Measurements from ENCODE around the gene MORC1.
"Not testable (repeated sequence)": the region's sequence is repeated elsewhere in the genome, so short reads cannot be mapped to it uniquely, and the experiment has no call there.

Gene MORC1

GRCh38 chr3:109112946-109113760 lies 4.8 kb downstream of the MORC1 start:
- DNase-seq (ENCODE audit: low read depth) = no peak

- no peak for DNase-seq (ENCODE audit: low read depth)
These were observed 8.4 kb downstream of the MORC1 start for GRCh38 chr3:109109574-109109973.

GRCh38 chr3:109098079-109098644 lies 19.8 kb downstream of the MORC1 start:
- DNase-seq (ENCODE audit: low read depth) = no peak

GRCh38 chr3:109095166-109095565 lies 22.8 kb downstream of the MORC1 start:
- DNase-seq (ENCODE audit: low read depth) = no peak

- no peak for DNase-seq (ENCODE audit: low read depth)
These were observed 24.4 kb downstream of the MORC1 start for GRCh38 chr3:109093561-109093960.

- DNase-seq (ENCODE audit: low read depth) = no peak
These were observed 26.1 kb downstream of the MORC1 start for GRCh38 chr3:109091846-109092245.

GRCh38 chr3:109089265-109089664 lies 28.7 kb downstream of the MORC1 start:
- no peak for DNase-seq (ENCODE audit: low read depth)

GRCh38 chr3:109081746-109082510 lies 36.0 kb downstream of the MORC1 start:
- DNase-seq (ENCODE audit: low read depth) = peak; percentile 0

GRCh38 chr3:109080090-109080489 lies 37.8 kb downstream of the MORC1 start:
- not testable (repeated sequence) for DNase-seq (ENCODE audit: low read depth)

- DNase-seq (ENCODE audit: low read depth) = no peak
These were observed 44.8 kb downstream of the MORC1 start for GRCh38 chr3:109073116-109073515.

GRCh38 chr3:109072194-109072593 lies 45.7 kb downstream of the MORC1 start:
- no peak for DNase-seq (ENCODE audit: low read depth)

- no peak for DNase-seq (ENCODE audit: low read depth)
These were observed 46.4 kb downstream of the MORC1 start for GRCh38 chr3:109071350-109072142.

- no peak for DNase-seq (ENCODE audit: low read depth)
These were observed 47.7 kb downstream of the MORC1 start for GRCh38 chr3:109070211-109070610.

GRCh38 chr3:109066864-109067263 lies 51.1 kb downstream of the MORC1 start:
- DNase-seq (ENCODE audit: low read depth) = no peak

GRCh38 chr3:109059264-109059663 lies 58.7 kb downstream of the MORC1 start:
- DNase-seq (ENCODE audit: low read depth) = no peak

- no peak for DNase-seq (ENCODE audit: low read depth)
These were observed 60.3 kb downstream of the MORC1 start for GRCh38 chr3:109057616-109058015.

GRCh38 chr3:109057056-109057455 lies 60.9 kb downstream of the MORC1 start:
- DNase-seq (ENCODE audit: low read depth) = no peak

GRCh38 chr3:109050591-109051167 lies 67.3 kb downstream of the MORC1 start:
- DNase-seq (ENCODE audit: low read depth) = no peak

- DNase-seq (ENCODE audit: low read depth) = no peak
These were observed 70.6 kb downstream of the MORC1 start for GRCh38 chr3:109047366-109047765.

GRCh38 chr3:109045271-109046040 lies 72.5 kb downstream of the MORC1 start:
- DNase-seq (ENCODE audit: low read depth) = no peak

GRCh38 chr3:109035082-109035481 lies 82.9 kb downstream of the MORC1 start:
- DNase-seq (ENCODE audit: low read depth) = no peak

Data from GM04504 (cell line).